BE2C (cell line): ENCODE data around the gene LYVE1.

Experiments
- DNase-seq: peaks from one replicate; pipeline ENCODE4 v3.0.0-alpha.2; 2020
- H3K27me3 ChIP-seq: fragments of 250-450 bp; sonication (Bioruptor Pico); 2 replicates; pipeline ENCODE4 v1.5.1; 2020; ENCODE audit warnings: mild to moderate bottlenecking
- H3K36me3 ChIP-seq: fragments of 250-450 bp; sonication (Bioruptor Pico); 2 replicates; pipeline ENCODE4 v1.5.1; 2020; ENCODE audit warnings: mild to moderate bottlenecking
- H3K4me1 ChIP-seq: fragments of 250-450 bp; sonication (Bioruptor Pico); 2 replicates; pipeline ENCODE4 v1.5.1; 2020
- H3K4me3 ChIP-seq: 2 replicates; pipeline ENCODE4 v1.5.1; 2011; ENCODE audit warnings: low read depth, low read length
- H3K9me3 ChIP-seq: fragments of 250-450 bp; sonication (Bioruptor Pico); 2 replicates; pipeline ENCODE4 v1.5.1; 2020
- TF ChIP-seq, protein P1 (sequence below): IDR thresholded peaks from 2 replicates; pipeline ENCODE4 v1.5.1; 2012; ENCODE audit warnings: mild to moderate bottlenecking, low read depth, low read length

LYVE1 gene

DNA sequence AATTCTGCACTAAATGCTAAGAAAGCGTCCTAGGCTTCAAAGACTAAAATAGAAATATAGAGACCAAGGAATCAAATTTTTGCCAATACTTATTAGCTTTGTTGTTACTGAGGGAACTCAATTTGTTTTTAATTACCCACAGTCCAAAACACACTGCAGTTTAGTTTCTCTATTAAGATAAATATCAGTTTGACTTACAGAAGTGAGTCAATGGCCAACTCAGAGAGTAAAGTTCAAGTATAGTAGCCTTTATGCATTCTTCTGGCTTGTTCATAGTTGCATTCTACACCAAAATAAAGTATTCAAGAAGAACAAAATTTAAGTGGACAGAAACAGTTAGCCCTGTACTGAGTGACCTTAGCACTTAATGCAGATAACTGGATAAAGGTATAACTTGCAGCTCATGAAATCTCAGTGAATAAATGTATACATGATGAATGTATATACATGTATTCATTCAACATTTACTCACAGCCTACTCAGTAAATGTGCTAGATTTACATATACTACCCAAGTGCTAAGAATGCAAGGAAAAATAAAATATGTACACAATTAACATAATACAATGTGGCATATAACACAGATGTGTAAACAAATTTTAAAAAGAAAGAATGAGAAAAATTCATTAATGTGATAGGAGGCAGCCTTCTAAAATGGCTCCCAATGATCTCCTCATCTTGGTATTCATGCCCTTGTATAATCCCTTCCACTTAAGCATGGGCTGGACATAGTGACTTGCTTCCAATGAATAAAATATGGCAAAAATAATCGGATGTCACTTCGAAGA, 17.8 kb downstream of the LYVE1 start:
- TF ChIP-seq, protein P1, sequence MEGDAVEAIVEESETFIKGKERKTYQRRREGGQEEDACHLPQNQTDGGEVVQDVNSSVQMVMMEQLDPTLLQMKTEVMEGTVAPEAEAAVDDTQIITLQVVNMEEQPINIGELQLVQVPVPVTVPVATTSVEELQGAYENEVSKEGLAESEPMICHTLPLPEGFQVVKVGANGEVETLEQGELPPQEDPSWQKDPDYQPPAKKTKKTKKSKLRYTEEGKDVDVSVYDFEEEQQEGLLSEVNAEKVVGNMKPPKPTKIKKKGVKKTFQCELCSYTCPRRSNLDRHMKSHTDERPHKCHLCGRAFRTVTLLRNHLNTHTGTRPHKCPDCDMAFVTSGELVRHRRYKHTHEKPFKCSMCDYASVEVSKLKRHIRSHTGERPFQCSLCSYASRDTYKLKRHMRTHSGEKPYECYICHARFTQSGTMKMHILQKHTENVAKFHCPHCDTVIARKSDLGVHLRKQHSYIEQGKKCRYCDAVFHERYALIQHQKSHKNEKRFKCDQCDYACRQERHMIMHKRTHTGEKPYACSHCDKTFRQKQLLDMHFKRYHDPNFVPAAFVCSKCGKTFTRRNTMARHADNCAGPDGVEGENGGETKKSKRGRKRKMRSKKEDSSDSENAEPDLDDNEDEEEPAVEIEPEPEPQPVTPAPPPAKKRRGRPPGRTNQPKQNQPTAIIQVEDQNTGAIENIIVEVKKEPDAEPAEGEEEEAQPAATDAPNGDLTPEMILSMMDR, result no peak
- Histone ChIP-seq H3K36me3 (no peaks in the 10 kb centered on the region), H3K9me3 (no peaks in the 10 kb centered on the region), H3K4me1 (no peaks in the 10 kb centered on the region), H3K27me3 (no peaks in the 10 kb centered on the region), H3K4me3 (no peak overlapping the region)
- no peak for DNase-seq

DNA sequence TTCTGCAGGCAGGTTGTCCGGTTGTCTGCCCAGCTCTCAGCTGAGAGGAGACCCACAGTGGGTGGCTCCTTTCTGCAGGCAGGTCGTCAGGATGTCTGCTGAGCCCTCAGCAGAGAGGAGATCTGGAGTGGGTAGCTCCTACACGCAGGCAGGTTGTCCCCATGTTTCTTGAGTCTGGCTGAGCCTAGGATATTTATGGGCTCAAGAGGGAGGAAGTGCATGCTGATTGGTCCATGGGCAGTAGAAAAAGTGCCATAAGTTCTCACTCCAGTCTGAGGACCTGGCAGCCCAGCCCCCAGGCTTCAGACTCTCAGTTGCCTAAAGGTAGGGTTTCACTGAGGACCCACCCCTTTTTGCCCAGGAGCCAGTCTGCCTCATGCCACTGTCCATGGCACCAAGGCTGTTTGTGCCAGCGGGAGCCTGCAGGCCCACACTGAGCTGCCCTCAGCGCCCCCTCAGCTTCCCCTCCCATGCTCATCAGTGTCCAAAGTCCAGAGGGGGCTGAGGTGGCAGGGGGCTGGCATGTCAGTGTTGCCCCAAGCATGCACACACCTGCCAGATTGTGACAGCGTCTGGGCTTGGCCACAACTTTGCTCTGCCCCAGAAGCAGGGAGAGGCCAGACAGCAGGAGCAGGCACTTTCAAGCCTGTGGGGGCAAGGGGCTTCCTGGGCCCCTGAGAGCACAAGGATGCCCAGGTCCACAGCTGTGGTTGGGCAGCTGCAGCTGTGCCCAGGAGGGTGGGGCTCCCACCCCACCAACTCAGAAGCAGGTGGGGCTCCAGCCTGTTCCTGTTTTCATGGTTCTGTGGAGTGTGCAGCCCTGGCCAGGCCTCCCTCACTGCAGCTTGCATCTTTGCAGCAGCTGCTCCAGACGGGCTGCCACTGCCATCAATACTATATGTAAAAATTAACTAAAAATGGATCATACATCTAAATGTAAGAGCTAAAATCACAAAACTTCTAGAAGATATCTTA, 23.7 kb downstream of the LYVE1 start:
- H3K4me1 ChIP-seq, result no peaks in the 10 kb centered on the region
- H3K36me3 ChIP-seq, result no peaks in the 10 kb centered on the region
- H3K27me3 ChIP-seq, result no peaks in the 10 kb centered on the region
- no peak overlapping the region for H3K4me3 ChIP-seq
- TF ChIP-seq, protein P1, result no peak
- no peaks in the 10 kb centered on the region for H3K9me3 ChIP-seq
- no peak for DNase-seq

DNA sequence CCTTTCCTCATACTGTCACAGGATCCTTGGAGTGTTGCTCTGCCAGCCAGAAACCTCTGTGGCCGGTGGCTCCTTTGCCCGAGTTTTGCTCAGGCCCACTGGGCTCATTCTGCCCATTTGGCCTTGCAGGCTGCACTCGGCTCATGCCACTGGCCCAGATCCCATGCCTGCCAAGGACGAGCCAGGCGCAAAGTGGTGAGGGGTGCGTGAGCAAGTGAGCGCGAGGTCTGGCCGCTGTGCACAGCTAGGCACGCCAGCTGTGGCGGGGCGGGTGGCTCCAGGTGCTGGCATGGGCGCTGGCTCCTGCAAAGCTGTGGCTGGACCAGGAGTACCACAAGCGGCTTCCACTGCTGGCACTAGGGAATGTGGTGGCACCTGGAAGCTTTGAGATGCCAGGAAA, 24.7 kb downstream of the LYVE1 start:
- no peaks in the 10 kb centered on the region for H3K36me3 ChIP-seq
- H3K9me3 ChIP-seq, result no peaks in the 10 kb centered on the region
- H3K4me1 ChIP-seq, result no peaks in the 10 kb centered on the region
- no peak overlapping the region for H3K4me3 ChIP-seq
- no peaks in the 10 kb centered on the region for H3K27me3 ChIP-seq
- TF ChIP-seq, protein P1, result no peak
- no peak for DNase-seq

DNA sequence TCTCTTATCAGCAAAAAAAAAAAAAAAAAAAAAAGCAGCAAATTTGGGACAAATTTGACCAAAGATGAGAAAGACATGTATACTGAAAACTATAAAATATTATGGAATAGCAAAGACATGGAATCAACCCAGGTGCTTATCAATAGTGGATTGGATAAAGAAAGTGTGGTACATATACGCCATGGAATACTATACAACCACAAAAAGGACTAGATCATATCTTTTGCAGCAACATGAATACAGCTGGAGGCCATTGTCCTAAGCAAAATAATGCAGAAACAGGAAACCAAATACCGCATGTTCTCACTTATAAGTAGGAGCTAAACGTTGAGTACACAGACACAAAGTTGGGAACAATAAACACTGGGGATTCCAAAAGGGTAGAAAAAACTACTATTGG, 25.7 kb downstream of the LYVE1 start:
- Histone ChIP-seq H3K9me3 (no peaks in the 10 kb centered on the region), H3K4me1 (no peaks in the 10 kb centered on the region), H3K36me3 (no peaks in the 10 kb centered on the region), H3K27me3 (no peaks in the 10 kb centered on the region), H3K4me3 (no peak overlapping the region)
- TF ChIP-seq, protein P1, result no peak
- no peak for DNase-seq

DNA sequence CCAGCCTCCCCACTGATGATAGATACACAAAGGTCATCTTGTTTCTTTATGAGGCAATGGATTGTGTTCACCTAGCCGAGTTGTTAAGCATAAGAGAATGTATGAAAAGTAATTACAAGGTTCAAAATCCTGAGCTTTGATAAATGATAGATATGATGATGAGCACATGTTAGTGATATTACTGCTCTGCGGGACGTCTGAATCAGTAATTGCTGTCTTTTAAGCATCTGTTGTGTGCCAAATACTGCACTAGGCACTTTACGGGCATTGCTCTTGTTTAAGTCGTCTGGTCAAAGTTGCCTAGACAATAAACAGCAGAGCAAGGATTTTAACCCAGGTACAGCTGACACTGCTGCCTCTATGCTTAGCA, 26.9 kb downstream of the LYVE1 start:
- no peak for DNase-seq

More for the DNA sequence above, 26.9 kb downstream of the LYVE1 start:
- no peaks in the 10 kb centered on the region for H3K27me3 ChIP-seq
- H3K4me1 ChIP-seq, result no peaks in the 10 kb centered on the region
- peak overlapping the region; percentile 61 for H3K4me3 ChIP-seq
- TF ChIP-seq, protein P1, result no peak
- no peaks in the 10 kb centered on the region for H3K36me3 ChIP-seq
- H3K9me3 ChIP-seq, result no peaks in the 10 kb centered on the region
